ENCODE data around the gene INSYN2B.

INSYN2B gene

GRCh38 chr5:169918228-169918627, 62.1 kb downstream of the INSYN2B start:
- H2AFZ ChIP-seq, result no peak overlapping the region
- no peak overlapping the region for H3K4me2 ChIP-seq (ENCODE audit: low read length)
- no peak overlapping the region for H3K9ac ChIP-seq
- no peaks in the 10 kb centered on the region for H3K4me1 ChIP-seq
- H3K9me3 ChIP-seq (ENCODE audit: control insufficient read depth, low read length), result no peaks in the 10 kb centered on the region
- H3K4me3 ChIP-seq (ENCODE audit: low read depth, low read length), result no peak overlapping the region
- no peaks in the 10 kb centered on the region for H3K27me3 ChIP-seq (ENCODE audit: control insufficient read depth, insufficient read depth, low read length)
- no peak overlapping the region for H3K27ac ChIP-seq
- H3K36me3 ChIP-seq (ENCODE audit: control insufficient read depth, insufficient read depth, low read length), result no peaks in the 10 kb centered on the region
- no peaks in the 10 kb centered on the region for H3K79me2 ChIP-seq
- no peak for TF ChIP-seq CTCF (IDR thresholded peaks at IDR 0.05)

- Histone ChIP-seq H3K27me3 (ENCODE audit: control insufficient read depth, insufficient read depth, low read length) (no peaks in the 10 kb centered on the region), H2AFZ (no peak overlapping the region), H3K4me3 (ENCODE audit: low read depth, low read length) (no peak overlapping the region), H3K9me3 (ENCODE audit: control insufficient read depth, low read length) (no peaks in the 10 kb centered on the region), H3K79me2 (no peaks in the 10 kb centered on the region), H3K9ac (no peak overlapping the region), H3K27ac (no peak overlapping the region), H3K4me1 (no peaks in the 10 kb centered on the region), H3K36me3 (ENCODE audit: control insufficient read depth, insufficient read depth, low read length) (no peaks in the 10 kb centered on the region), H3K4me2 (ENCODE audit: low read length) (no peak overlapping the region)
- no peak for TF ChIP-seq CTCF (IDR thresholded peaks at IDR 0.05)
Observed at GRCh38 chr5:169917500-169917899, 62.8 kb downstream of the INSYN2B start.

- H3K4me3 ChIP-seq (ENCODE audit: low read depth, low read length), result no peak overlapping the region
- no peaks in the 10 kb centered on the region for H3K79me2 ChIP-seq
- H3K27ac ChIP-seq, result no peak overlapping the region
- H3K4me1 ChIP-seq, result no peaks in the 10 kb centered on the region
- H3K9ac ChIP-seq, result no peak overlapping the region
- H2AFZ ChIP-seq, result no peak overlapping the region
- H3K4me2 ChIP-seq (ENCODE audit: low read length), result no peak overlapping the region
- no peaks in the 10 kb centered on the region for H3K9me3 ChIP-seq (ENCODE audit: control insufficient read depth, low read length)
- no peaks in the 10 kb centered on the region for H3K36me3 ChIP-seq (ENCODE audit: control insufficient read depth, insufficient read depth, low read length)
- H3K27me3 ChIP-seq (ENCODE audit: control insufficient read depth, insufficient read depth, low read length), result no peaks in the 10 kb centered on the region
- TF ChIP-seq CTCF (IDR thresholded peaks at IDR 0.05), result no peak
Observed at GRCh38 chr5:169914766-169915165, 65.5 kb downstream of the INSYN2B start.

- Histone ChIP-seq H3K27ac (no peak overlapping the region), H3K4me2 (ENCODE audit: low read length) (no peak overlapping the region)
- no peak for TF ChIP-seq CTCF (IDR thresholded peaks at IDR 0.05)
Observed at GRCh38 chr5:169913479-169913878, 66.8 kb downstream of the INSYN2B start.

GRCh38 chr5:169911448-169912212, 68.7 kb downstream of the INSYN2B start:
- Histone ChIP-seq H3K27ac (no peak overlapping the region), H3K27me3 (ENCODE audit: control insufficient read depth, insufficient read depth, low read length) (no peaks in the 10 kb centered on the region), H3K4me2 (ENCODE audit: low read length) (no peak overlapping the region), H3K36me3 (ENCODE audit: control insufficient read depth, insufficient read depth, low read length) (no peaks in the 10 kb centered on the region), H3K4me3 (ENCODE audit: low read depth, low read length) (no peak overlapping the region), H3K9ac (no peak overlapping the region), H2AFZ (no peak overlapping the region), H3K9me3 (ENCODE audit: control insufficient read depth, low read length) (no peaks in the 10 kb centered on the region), H3K79me2 (no peaks in the 10 kb centered on the region), H3K4me1 (no peaks in the 10 kb centered on the region)
- no peak for TF ChIP-seq CTCF (IDR thresholded peaks at IDR 0.05)

More at GRCh38 chr5:169913479-169913878, 66.8 kb downstream of the INSYN2B start:
- Histone ChIP-seq H3K9ac (no peak overlapping the region), H3K27me3 (ENCODE audit: control insufficient read depth, insufficient read depth, low read length) (no peaks in the 10 kb centered on the region), H3K36me3 (ENCODE audit: control insufficient read depth, insufficient read depth, low read length) (no peaks in the 10 kb centered on the region), H3K79me2 (no peaks in the 10 kb centered on the region), H3K9me3 (ENCODE audit: control insufficient read depth, low read length) (no peaks in the 10 kb centered on the region), H3K4me3 (ENCODE audit: low read depth, low read length) (no peak overlapping the region), H2AFZ (no peak overlapping the region), H3K4me1 (no peaks in the 10 kb centered on the region)
